Right cardiac atrium (tissue), 5 donors: Measurements from ENCODE around the gene SOX6. TPM values are rescaled to one million over a fixed set of nuclear protein-coding genes. Genes with fewer than 3 reads are reported as not detected.

Source experiments
- ATAC-seq, 2 donors: fragments of 200-7000 bp; cut with Tn5 transposase; one replicate each; pipeline versions ENCODE4 v1.8.0 to v1.9.1; 2020; ENCODE audit warnings: moderate library complexity in 2 of 2, mild to moderate bottlenecking in 1 of 2
- DNase-seq, 3 donors: peaks; one replicate each; pipeline ENCODE4 v3.0.0-alpha.2; 2020
- H3K27ac ChIP-seq: one replicate; pipeline ENCODE4 v1.5.1; 2013; ENCODE audit warnings: mild to moderate bottlenecking, low read length, control low read depth, moderate library complexity
- H3K27me3 ChIP-seq: one replicate; pipeline ENCODE4 v1.6.1; 2013; ENCODE audit not compliant: control insufficient read depth, insufficient read depth
- H3K4me1 ChIP-seq: one replicate; pipeline ENCODE4 v1.6.1; 2013; ENCODE audit warnings: low read length; ENCODE audit not compliant: control insufficient read depth, insufficient read depth
- H3K4me3 ChIP-seq: one replicate; pipeline ENCODE4 v1.5.1; 2013; ENCODE audit warnings: low read length, control low read depth
- H3K9me3 ChIP-seq: one replicate; pipeline ENCODE4 v1.6.1; 2013; ENCODE audit warnings: low read length; ENCODE audit not compliant: control insufficient read depth
- WGBS: extraction: QIAGEN DNeasy Blood & Tissue Kit; methylation state at CpG from one replicate; pipeline ENCODE4 v1.1.7; 2013; 5-methylcytosine and 5-hydroxymethylcytosine counted together
- intact Hi-C, 4 donors: fragments of 100-400 bp; cut with DNase I; formaldehyde crosslinking; loops; one replicate each; pipeline versions ENCODE4 v1.11.0 to v1.14.0; 2022 to 2023
- polyA plus RNA-seq: library from polyadenylated mRNA; stranded (reverse); fragments of 200-250 nt; gene quantifications from one replicate; pipeline ENCODE4 v1.2.3, GENCODE V29; 2013
- total RNA-seq, 4 donors: library from RNA; stranded (reverse); fragmentation: NEBNext Ultra II Directional; extraction: Animal tissue kit (Norgen Biotek cat#: 25700); gene quantifications; one replicate each; pipeline ENCODE4 v1.2.1, GENCODE V29; 2021
- donor health status: healthy with polysubstance abuse.
- donor health status: DM: no; HTN: yes; CAD: no.
- donor health status: DM: no; HTN: no; CAD: no.
- donor health status: DM: no; HTN: yes; CAD: no; lungs with severe emphysema.
- donor health status: DM: yes; HTN: yes; CAD: no.

SOX6 gene
- total and polyA plus RNA-seq, 5 donors, result 3.3 to 26.7 (median 22.4) TPM

GRCh38 chr11:16093889-16094653 is 262.3 kb downstream of the SOX6 start:
- Histone ChIP-seq H3K4me1 (no peaks in the 10 kb centered on the region), H3K27me3 (no peaks in the 10 kb centered on the region), H3K4me3 (no peak overlapping the region), H3K27ac (no peak overlapping the region), H3K9me3 (no peaks in the 10 kb centered on the region)
- DNase-seq (no peak), ATAC-seq (no peak)
- intact Hi-C loops, result no loop called here
- 93% methylated on average over 3 of the region's 3 CpGs for WGBS

GRCh38 chr11:16091862-16092261 is 264.5 kb downstream of the SOX6 start:
- intact Hi-C loops, result no loop called here
- DNase-seq, result no peak
- 90% methylated on average over 1 of the region's 1 CpG for WGBS
- H3K4me1 ChIP-seq, result no peaks in the 10 kb centered on the region
- ATAC-seq, result no peak
- H3K4me3 ChIP-seq, result no peak overlapping the region
- H3K27me3 ChIP-seq, result no peaks in the 10 kb centered on the region
- H3K9me3 ChIP-seq, result no peaks in the 10 kb centered on the region
- no peak overlapping the region for H3K27ac ChIP-seq

- intact Hi-C loops, result no loop called here
- no peak overlapping the region for H3K27ac ChIP-seq
- ATAC-seq (no peak), DNase-seq (no peak)
- 97% methylated on average over 1 of the region's 1 CpG for WGBS
- H3K4me3 ChIP-seq, result no peak overlapping the region
- H3K9me3 ChIP-seq, result no peaks in the 10 kb centered on the region
- H3K4me1 ChIP-seq, result no peaks in the 10 kb centered on the region
- no peaks in the 10 kb centered on the region for H3K27me3 ChIP-seq
Observed at GRCh38 chr11:16089481-16089880, 266.9 kb downstream of the SOX6 start.

GRCh38 chr11:16088774-16089173 is 267.6 kb downstream of the SOX6 start:
- H3K4me1 ChIP-seq, result no peaks in the 10 kb centered on the region
- no peaks in the 10 kb centered on the region for H3K27me3 ChIP-seq
- intact Hi-C loops, result no loop called here
- no peak overlapping the region for H3K27ac ChIP-seq
- WGBS, result 74% methylated on average over 1 of the region's 1 CpG
- ATAC-seq (no peak), DNase-seq (no peak)
- H3K4me3 ChIP-seq, result no peak overlapping the region
- H3K9me3 ChIP-seq, result no peaks in the 10 kb centered on the region

GRCh38 chr11:16087886-16088285 is 268.5 kb downstream of the SOX6 start:
- Histone ChIP-seq H3K27me3 (no peaks in the 10 kb centered on the region), H3K27ac (no peak overlapping the region), H3K4me1 (no peaks in the 10 kb centered on the region), H3K4me3 (no peak overlapping the region), H3K9me3 (no peaks in the 10 kb centered on the region)
- DNase-seq (no peak), ATAC-seq (no peak)
- 91% methylated on average over 2 of the region's 2 CpGs for WGBS
- intact Hi-C loops, result no loop called here

- intact Hi-C loops, result no loop called here
- Histone ChIP-seq H3K4me3 (no peak overlapping the region), H3K27ac (no peak overlapping the region), H3K27me3 (no peaks in the 10 kb centered on the region), H3K9me3 (no peaks in the 10 kb centered on the region), H3K4me1 (no peaks in the 10 kb centered on the region)
- no peak for DNase-seq
- WGBS, result 86% methylated on average over 7 of the region's 7 CpGs
- no peak for ATAC-seq
Observed at GRCh38 chr11:16086229-16086819, 270.0 kb downstream of the SOX6 start.

- Histone ChIP-seq H3K4me3 (no peak overlapping the region), H3K27me3 (no peaks in the 10 kb centered on the region), H3K4me1 (peaks cover 2% of the 10 kb centered on the region), H3K9me3 (no peaks in the 10 kb centered on the region), H3K27ac (no peak overlapping the region)
- DNase-seq (no peak), ATAC-seq (no peak)
- intact Hi-C loops, result no loop called here
- whole genome bisulfite sequencing, result 85% methylated on average over 2 of the region's 2 CpGs
Observed at GRCh38 chr11:16082095-16083055, 274.0 kb downstream of the SOX6 start.

- H3K4me3 ChIP-seq, result no peak overlapping the region
- no peak overlapping the region for H3K27ac ChIP-seq
Observed at GRCh38 chr11:16081382-16082094, 274.8 kb downstream of the SOX6 start.

GRCh38 chr11:16080688-16081381 is 275.5 kb downstream of the SOX6 start:
- WGBS, result 89% methylated on average over 4 of the region's 4 CpGs
- Histone ChIP-seq H3K27ac (no peak overlapping the region), H3K27me3 (no peaks in the 10 kb centered on the region), H3K4me3 (no peak overlapping the region), H3K4me1 (peaks cover 2% of the 10 kb centered on the region), H3K9me3 (no peaks in the 10 kb centered on the region)
- DNase-seq (no peak), ATAC-seq (no peak)
- intact Hi-C loops, result no loop called here

More at GRCh38 chr11:16081382-16082094, 274.8 kb downstream of the SOX6 start:
- Histone ChIP-seq H3K9me3 (no peaks in the 10 kb centered on the region), H3K27me3 (no peaks in the 10 kb centered on the region), H3K4me1 (peaks cover 2% of the 10 kb centered on the region)
- intact Hi-C loops, result no loop called here
- 40% methylated on average over 5 of the region's 5 CpGs for WGBS
- ATAC-seq (no peak), DNase-seq (no peak)

GRCh38 chr11:16078936-16079335 is 277.4 kb downstream of the SOX6 start:
- H3K4me3 ChIP-seq, result no peak overlapping the region
- H3K4me1 ChIP-seq, result peaks cover 2% of the 10 kb centered on the region
- H3K27ac ChIP-seq, result no peak overlapping the region
- no peaks in the 10 kb centered on the region for H3K9me3 ChIP-seq
- ATAC-seq, result no peak
- 96% methylated on average over 3 of the region's 3 CpGs for WGBS
- intact Hi-C loops, result no loop called here
- H3K27me3 ChIP-seq, result no peaks in the 10 kb centered on the region
- DNase-seq, result no peak
